UCSD-AML1 (cell line): Measurements from ENCODE around the gene BAZ1B.
"Not testable (repeated sequence)": the region's sequence is repeated elsewhere in the genome, so short reads cannot be mapped to it uniquely, and the experiment has no call there.

Experiments
- DNase-seq: peaks from one replicate; lab custom pipeline; 2025; ENCODE audit not compliant: unreplicated experiment; lab: John Stamatoyannopoulos, UW

BAZ1B gene

GRCh38 chr7:73429622-73430505 is 92.2 kb downstream of the BAZ1B start:
- no peak for DNase-seq

- DNase-seq = no peak
These were observed 92.9 kb downstream of the BAZ1B start for GRCh38 chr7:73429215-73429614.

GRCh38 chr7:73427902-73428787 is 93.9 kb downstream of the BAZ1B start:
- no peak for DNase-seq

GRCh38 chr7:73426016-73426415 is 96.1 kb downstream of the BAZ1B start:
- no peak for DNase-seq

GRCh38 chr7:73425356-73425983 is 96.6 kb downstream of the BAZ1B start:
- DNase-seq = no peak

- no peak for DNase-seq
These were observed 97.6 kb downstream of the BAZ1B start for GRCh38 chr7:73424489-73424885.

GRCh38 chr7:73423519-73424488 is 98.3 kb downstream of the BAZ1B start:
- DNase-seq = no peak

GRCh38 chr7:73420610-73421009 is 101.5 kb downstream of the BAZ1B start:
- DNase-seq = not testable (repeated sequence)

- DNase-seq = peak; percentile 11
These were observed 102.1 kb downstream of the BAZ1B start for GRCh38 chr7:73420016-73420415.

GRCh38 chr7:73418113-73418703 is 103.9 kb downstream of the BAZ1B start:
- no peak for DNase-seq

- not testable (repeated sequence) for DNase-seq
These were observed 111.5 kb downstream of the BAZ1B start for GRCh38 chr7:73410541-73411131.

- DNase-seq = not testable (repeated sequence)
These were observed 117.2 kb downstream of the BAZ1B start for GRCh38 chr7:73404860-73405259.

- DNase-seq = not testable (repeated sequence)
These were observed 122.7 kb downstream of the BAZ1B start for GRCh38 chr7:73399185-73400050.

- DNase-seq = no peak
These were observed 124.4 kb downstream of the BAZ1B start for GRCh38 chr7:73397521-73398281.

- no peak for DNase-seq
These were observed 126.3 kb downstream of the BAZ1B start for GRCh38 chr7:73395538-73396503.

GRCh38 chr7:73394422-73394821 is 127.7 kb downstream of the BAZ1B start:
- no peak for DNase-seq

GRCh38 chr7:73391396-73391795 is 130.7 kb downstream of the BAZ1B start:
- DNase-seq = no peak
